NCI-H2196 treated with DMSO at 0.1 percent for 48 hours (cell line): ENCODE measurements around the gene PPT2.

ENCODE experiments used
- DNase-seq: peaks from one replicate; lab custom pipeline; 2025; ENCODE audit not compliant: unreplicated experiment; lab: John Stamatoyannopoulos, UW

The PPT2 gene, protein sequence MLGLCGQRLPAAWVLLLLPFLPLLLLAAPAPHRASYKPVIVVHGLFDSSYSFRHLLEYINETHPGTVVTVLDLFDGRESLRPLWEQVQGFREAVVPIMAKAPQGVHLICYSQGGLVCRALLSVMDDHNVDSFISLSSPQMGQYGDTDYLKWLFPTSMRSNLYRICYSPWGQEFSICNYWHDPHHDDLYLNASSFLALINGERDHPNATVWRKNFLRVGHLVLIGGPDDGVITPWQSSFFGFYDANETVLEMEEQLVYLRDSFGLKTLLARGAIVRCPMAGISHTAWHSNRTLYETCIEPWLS

DNA sequence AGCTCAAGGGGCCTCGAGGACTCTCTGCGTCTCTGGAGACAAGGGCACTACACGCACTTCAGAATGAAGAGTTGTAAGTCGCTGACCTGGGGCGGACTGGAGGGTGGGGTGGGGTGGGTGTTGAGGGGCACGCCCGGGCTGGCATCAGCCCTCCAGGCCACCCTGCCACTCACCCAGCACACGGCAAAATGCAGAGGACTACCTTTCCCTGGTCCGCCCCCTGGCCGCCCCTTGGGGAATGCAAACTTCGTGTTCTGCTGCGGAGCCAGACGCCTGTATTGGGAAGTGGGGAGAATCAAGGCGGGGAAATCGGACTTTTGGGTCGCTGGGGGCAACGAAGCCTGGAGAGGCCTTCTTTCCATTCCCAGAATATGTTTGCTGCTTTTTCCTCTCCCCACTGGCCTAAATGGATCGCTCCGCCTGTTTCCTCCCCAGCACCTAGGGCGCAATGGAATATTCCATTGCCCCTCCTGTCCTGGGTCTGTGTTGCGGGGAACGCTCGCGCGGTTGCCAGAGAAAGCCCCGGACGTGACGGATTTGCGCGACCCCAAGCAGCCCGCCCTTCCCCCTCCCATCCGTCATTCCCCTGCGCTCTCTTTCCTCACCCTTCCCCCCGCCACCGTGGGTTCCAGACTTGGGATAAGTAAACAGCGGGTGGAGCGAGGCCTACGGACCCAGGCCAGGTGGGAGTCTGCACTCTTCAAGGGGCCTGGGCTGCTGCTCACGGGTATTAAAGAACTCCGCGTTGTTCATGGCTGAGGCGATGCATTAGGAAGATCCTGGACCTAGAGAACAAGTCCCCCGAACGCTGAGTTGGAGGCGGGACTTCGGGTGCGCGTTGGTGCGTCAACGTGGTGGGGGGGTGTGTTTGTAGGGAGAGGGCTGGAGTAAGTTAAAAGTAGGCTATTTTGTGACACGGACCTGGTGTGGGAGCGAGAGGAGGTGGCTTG is at the start of gene PPT2:
TSS of gene PPT2 (plus strand) at position 578 of the 950 bp plus-strand sequence. CDS start 454 bp downstream, outside the sequence.
- DNase-seq: peak; percentile 77

DNA sequence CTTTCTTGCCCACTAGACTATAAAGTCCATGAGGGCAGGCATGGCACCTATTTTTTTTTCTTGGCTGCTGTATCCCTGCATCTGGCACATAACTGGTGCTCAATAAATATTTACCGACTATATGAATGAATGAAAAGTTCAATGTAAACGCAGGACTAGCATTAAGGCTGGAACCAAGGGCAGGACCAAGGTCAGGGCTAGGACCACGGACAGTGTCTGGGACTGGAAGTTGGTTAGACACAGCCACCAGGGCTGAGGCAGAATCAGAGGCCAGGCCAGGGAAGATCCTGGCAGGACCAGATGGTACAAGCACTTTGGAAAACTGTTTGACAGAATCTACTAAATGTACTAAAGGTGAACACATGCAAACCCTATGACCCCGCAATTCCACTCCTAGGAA is 48.5 kb upstream of the PPT2 start:
- DNase-seq: no peak

DNA sequence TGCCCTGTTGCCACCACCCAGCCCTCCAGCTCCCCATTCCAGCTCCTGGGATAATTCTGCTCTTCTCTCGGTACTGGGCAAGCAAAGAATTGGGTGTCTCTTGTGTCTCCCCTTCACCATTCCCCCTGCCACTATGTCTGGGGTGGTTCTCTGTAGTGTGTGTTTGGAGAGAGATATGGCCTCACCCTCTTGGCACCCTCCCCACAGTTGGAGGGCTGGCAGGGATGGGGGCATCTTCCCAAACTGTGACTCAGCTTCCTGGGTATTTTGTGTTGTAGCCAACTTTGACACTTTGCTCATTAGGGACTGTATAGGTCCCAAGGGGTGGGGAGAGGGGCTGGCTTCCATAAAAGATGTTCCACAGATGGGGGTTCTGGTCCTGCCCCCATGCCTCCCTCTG is 46.5 kb upstream of the PPT2 start:
- DNase-seq: no peak

DNA sequence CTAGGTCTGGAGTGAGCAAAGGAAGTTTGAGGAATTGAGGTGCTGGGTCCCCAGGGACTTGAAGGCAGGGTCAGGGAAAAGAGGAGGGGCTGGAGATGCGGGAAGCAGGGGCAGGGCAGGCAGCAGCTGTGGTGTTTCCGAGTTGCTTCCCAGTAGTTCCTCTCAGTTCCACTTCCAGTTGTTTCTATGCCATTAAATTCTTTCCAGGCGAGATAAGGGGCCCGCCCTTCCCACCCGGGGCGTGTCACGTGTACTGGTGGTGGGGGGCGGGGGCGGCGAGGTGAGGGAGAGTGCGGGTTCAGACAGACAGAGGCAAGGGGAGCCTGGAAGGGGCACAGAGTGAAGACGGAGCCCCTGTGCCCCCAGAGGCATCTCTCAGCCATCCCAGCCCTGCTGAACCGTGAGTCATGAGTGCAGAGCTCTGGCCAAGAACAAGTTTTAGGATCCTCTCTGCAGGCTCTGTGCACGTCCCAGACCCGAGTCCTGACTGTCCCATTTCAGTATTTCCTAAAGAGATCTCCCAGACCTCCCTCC is 45.8 kb upstream of the PPT2 start:
- DNase-seq: no peak

DNA sequence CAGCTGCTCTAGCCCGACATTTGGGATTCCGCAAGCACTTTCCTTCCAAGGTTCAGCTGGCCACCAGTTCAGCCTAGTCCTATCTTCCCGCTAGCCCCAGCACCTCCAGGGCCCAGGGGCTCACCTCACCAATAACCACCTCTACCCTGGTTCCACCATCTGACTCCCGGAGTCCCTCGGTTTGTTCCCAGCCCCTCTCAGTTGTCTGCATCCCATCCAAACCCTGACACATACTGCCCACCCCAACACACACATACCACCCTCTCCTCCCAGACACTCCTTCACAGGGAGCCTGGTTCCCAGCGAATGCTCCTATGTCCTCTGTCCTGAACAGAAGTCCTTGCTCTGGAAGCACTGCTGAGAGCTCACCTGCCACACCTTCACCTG is 45.2 kb upstream of the PPT2 start:
- DNase-seq: no peak

DNA sequence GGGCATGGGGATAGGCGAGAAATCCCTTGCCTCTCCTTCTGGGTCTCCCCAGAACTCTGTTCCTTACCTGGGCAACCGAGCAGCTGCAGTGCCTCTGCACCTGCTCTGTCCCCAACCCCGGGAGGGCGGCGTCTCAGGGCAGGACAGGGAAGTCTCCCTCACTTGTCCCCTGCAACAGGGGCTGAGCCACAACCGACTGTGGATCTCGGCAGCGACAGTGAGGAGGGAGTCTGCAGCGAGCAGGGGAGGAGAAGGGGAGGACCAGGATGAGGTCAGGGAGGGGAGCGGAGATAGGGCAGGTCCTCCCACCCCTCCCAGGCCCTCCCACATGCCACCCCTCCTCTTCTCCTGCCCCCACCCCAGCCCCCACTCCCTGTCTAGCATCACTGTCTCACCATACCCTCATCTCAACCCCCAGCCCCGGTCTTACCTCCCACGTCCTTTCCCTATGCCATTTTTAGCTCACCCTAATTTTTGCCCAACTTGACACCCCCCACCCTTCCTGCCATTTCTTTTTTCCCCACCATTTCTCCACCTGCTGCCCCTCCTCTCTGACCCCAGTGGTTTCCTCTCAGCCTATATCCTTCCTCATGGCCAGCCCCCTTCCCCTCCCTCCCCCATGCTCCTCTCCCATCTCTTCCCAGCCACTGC is 44.7 kb upstream of the PPT2 start, which contains the start of gene TNXB:
TSS of gene TNXB (minus strand) at position 225 of the 651 bp plus-strand sequence. CDS start 11,140 bp downstream, outside the sequence.
- no peak for DNase-seq

DNA sequence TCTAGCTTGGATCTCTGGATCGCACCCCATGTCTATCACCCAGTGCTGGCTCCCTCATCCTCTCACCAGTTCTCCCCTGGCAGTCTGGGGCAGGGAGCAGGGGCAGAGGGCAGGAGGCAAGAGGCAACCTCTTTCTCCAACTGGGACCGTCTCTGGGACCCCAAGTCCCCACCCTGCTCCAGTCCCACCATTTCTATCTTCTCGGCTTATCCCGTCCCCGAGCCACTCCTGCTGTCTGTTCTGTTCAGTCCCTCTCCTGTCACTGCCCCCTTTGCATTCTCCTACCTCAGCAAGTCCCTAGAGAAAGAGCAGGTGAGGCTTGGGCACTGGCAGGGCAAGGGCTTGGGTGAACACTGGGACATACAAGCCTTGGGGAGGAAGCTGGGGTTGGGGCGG is 44.2 kb upstream of the PPT2 start:
- DNase-seq: no peak

DNA sequence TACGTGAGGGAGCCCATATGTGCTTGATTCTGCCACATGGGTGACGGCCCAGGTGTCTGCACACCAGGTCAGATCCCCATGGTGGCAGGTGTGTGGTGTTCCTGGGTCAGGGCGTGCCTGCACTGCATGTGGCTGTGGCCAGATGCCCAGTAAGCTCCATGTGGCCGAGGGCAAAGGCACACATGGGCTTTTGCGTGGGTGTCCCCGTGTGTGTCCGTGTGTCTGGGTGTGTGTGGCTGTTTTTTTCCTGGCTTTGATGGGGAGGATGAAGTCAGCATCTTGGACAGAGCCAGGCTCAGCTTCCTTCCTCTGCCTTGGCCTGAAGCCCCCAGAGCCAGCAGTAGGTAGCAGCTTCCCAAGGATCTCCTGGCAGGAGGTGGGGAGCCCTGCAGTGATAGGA is 43.3 kb upstream of the PPT2 start:
- no peak for DNase-seq

DNA sequence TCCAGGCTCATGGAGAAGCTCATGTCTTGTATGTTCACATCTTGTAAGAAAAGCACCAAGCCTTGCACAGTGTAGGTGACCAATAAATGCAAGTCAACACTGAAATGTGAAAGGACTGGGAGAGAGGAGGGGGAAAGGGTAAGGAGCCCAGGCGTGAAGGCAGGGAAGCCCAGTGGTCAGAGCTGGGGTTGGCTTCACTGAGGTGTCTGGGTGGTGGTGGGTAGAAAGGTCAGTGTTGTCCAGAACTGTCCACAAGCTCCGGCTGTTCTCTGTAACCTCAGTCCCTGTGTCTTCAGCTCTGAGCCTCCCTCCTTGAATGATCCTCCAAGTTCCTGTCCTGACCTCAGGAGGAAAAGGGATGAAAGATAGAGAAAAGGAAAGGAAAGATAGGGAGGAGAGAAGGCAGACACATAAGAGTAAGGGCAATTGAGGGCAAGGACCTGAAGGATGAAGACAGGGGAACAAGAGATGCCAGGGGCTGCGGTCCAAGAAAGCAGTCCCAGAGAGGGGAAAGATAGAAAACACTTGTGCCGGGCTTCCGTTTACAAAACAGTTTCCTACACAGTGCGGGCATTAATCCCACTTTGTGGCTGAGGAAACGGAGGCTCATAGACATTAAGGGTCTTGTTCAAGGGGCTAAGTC is 42.4 kb upstream of the PPT2 start:
- no peak for DNase-seq

DNA sequence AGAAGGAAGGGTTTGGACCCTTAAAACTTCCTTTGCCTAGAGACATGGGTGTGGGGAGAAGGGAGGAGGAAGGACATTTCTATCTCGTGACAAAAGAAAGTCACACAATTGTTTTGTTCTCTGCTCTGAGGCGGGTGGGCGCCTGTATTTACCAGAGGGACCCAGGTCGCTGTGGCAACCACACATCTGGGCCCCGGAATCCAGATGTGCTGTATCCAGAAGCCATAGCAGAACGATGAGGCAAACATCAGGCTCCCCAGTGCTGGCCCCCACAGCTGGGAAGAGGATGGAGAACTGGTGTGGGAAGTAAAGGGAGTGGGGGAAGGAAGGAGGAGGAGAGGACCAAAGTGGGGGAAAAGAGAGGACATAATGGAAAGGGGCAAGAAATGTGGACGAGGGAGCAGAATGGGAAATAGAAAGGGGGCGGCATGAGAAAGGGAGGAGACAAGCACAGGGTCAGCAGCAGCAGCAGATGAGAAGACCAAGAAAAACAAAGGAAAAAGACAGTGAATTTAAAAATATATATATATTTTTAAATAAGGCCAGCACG is 41.4 kb upstream of the PPT2 start:
- no peak for DNase-seq

DNA sequence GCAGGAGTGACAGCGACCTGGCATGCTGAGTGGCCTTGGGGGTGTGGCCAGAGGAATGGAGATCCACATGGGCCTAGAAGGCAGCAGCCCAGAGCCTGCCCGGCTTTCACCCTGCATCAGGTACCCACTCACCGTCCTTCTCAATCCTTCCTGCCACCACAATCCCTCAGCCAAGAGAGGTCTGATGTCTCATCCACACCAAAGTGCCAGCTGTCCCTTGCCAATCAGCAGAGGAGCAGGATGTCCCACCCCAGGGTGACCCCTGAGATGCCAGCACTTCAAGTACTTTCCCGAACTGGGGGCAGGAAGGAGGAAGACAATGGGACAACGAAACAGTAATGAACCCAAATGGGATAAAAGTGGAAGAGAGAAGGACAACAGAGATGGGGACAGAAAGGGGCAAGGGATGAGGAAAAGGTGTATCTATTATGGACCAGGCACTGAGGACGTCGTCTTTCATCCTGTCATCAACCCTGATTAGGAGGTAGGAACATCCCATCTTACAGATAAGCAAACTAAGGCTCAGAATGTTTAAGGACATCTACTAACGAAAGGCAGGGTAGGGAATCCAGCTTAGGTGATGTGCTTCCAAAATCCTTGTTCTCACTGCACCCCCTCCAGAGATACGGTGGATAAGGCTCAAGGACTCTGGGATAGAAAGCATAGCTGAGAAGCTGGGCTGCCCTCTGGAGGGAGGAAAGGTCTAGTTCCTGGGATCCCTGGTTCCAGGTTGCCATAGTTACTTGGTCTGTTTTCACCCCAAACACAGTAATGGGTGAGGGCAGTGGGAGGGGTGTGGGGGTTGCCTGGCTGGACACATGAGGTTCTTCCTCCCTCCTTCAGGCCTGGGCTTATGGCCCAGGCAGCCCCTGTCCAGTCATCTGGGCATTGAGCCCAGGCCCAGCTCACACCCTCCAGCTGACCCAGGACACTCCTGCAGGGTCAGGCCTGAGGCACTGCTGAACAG is 40.3 kb upstream of the PPT2 start:
- peak; percentile 52 for DNase-seq

DNA sequence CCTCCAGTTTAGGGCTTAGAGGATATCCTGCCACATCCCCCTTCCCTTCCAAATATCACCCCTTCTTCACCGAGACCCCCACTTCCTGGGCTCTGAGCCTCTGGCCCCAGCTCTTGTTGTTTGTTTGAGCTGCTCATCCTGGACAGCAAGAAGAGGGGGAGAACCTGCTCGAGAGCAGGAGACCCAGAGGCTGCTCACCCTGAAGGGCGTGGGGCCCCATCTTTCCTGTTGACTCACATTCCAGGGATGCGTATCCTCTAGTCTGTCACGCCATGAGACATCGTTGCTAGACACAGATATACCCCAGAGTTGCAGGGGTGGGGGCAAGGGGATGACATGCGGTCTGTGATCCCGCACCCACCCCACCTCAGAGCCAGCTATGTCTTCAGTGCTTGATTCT is 39.1 kb upstream of the PPT2 start:
- DNase-seq: no peak

DNA sequence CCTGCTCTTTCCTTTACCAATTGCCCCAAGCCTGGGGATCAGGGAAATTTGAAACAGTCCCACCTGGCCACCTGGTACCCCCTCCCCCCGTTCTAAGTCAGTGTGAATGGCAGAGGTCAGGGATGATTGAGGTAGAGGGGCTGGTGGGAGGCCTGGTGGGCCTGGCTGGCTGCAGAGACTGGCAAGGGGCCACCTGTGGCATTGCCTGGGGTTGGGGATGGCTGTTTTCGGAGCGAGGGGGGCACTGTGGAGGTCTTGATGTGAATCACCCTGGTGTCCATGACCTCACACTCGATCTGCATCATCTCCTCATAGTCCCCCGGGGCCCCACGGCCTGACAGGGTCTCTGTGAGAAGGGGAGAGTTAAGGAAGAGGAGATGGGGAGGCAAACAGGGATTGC is 38.3 kb upstream of the PPT2 start:
- DNase-seq: no peak

DNA sequence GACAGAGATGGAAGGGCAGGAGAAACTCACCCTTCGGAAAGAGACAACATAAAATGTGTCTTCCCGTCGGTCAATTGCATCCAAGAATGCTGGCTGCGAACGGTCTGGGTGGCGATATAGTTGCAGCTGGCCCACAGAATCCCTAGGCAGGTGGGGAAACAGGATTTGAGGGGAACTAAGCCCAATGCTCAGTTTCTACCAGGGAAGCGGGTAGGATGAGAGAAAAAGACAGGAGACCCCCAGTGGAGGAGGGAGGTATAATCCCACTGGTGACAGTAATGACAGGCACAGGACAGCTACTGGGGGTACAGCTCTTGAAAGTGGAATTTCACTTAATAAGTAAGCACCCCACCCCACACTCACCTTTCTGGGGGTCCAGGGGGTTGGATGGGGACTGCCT is 37.3 kb upstream of the PPT2 start:
- DNase-seq: no peak

DNA sequence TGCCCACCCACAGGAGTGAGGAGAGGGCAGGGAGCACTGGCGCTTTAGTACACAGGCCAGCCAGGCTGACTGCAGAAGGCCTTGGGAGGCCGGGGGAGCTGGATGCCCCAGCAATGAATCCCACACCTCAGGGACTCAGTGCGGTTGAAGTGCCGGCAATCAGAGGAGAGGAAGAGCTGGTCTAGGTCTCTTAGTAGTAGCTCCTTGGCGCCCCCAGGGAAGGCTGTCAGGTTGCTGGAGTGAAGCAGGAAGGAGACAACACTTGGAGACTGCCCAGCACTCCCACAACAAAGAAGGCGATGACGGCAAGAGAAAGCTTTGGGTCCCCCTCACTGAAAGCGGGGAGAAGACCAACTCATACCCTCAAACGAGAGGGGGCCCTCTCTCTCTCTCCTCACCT is 36.5 kb upstream of the PPT2 start:
- DNase-seq: no peak

DNA sequence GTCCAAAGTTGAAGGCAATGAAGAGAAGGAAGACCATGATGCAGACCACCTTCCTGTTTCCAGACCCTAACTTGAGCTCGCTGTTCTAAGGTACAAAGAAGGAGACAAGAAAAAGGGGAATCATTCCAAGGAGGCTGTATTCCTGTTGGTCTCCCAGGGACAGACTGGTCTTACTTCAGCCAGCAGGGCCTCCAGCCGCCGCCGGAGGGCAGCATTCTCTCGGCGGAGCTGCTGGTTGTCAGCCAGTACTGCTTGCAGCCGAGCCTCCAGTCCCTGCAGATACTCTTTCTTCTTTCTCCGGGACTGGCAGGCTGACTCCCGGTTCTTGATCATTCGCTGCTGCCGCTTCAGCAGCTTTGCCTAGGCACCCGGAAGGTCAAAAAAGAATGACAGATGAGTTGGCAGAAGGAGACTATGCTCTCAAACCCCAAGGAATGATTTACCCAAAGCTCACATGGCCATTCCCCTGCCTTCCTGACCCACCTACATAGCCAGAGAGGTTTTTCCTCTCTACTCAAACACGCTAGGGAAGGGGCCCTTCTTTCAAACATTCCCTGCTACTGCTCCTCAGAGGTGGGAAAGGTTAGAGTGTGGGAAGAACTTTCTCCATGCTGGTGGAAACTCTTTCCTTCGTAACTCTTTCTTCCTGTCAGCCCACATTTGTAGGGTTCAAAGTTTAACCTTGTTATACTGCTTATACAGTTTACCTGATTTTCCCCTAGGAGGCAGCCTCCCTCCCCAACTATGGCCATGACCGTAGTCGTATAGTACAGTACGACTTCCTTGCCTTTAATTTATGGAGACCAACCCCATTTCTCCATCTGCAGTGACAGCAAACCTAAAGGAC is 34.9 kb upstream of the PPT2 start:
- DNase-seq: peak; percentile 83

DNA sequence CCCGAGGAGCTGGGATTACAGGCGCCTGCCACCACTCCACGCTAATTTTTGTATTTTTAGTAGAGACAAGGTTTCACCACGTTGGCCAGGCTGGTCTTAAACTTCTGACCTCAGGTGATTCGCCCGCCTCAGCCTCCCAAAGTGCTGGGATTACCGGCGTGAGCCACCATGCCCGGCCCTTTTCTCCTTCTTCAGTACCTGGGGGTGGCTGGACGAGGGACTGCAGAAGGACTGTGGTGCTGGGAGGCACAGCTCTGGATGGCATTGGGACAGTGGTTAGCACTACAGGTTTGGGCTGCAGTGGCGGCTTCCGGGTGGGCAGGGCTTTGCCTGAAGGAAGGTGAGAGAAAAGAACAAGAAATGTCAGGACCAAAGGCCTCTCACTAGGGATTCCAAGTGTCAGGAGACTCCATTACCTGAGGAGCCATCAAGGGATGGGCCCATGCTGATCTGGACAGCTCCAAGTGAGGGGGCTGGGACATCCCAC is 33.3 kb upstream of the PPT2 start:
- DNase-seq: no peak

DNA sequence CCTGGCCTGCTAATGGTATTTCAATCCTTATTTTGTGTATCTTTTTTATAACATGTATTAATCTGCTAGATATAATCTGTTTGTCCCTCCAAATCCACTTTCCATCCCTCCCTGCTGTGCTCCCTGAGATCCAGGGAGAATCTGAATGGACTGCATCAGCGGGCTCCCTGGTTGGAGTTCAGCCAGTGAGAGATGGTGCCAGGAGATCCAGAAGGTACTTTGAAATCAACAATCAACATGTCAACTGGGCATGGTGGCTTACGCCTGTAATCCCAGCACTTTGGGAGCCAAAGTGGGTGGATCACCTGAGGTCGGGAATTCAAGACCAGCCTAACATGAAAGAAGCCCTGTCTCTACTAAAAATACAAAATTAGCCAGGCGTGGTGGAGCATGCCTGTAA is 30.3 kb upstream of the PPT2 start:
- DNase-seq: no peak
